Measurements from ENCODE around the gene HS6ST2.

HS6ST2 gene

GRCh38 chrX:132676102-132676501 lies 282.3 kb downstream of the HS6ST2 start:
- no peak overlapping the region for H3K4me2 ChIP-seq (ENCODE audit: low read length)
- H3K79me2 ChIP-seq (ENCODE audit: control insufficient read depth, low read length): no peaks in the 10 kb centered on the region
- H3K9me2 ChIP-seq (replicated peaks; ENCODE audit: control insufficient read depth, low read length): no peaks in the 10 kb centered on the region
- no peaks in the 10 kb centered on the region for H3F3A ChIP-seq (ENCODE audit: control insufficient read depth, insufficient read depth)
- no peaks in the 10 kb centered on the region for H4K20me1 ChIP-seq (ENCODE audit: control insufficient read depth, insufficient read depth, low read depth, low read length)
- no peaks in the 10 kb centered on the region for H3K9me3 ChIP-seq (ENCODE audit: control insufficient read depth, insufficient read depth, low read length)
- no peaks in the 10 kb centered on the region for H3K4me1 ChIP-seq (ENCODE audit: control insufficient read depth, low read length)
- no peak overlapping the region for H3K4me3 ChIP-seq (ENCODE audit: low read length)
- H3K36me3 ChIP-seq (ENCODE audit: control insufficient read depth, low read length): no peaks in the 10 kb centered on the region
- no peak overlapping the region for H3K27ac ChIP-seq (ENCODE audit: low read depth, low read length)
- H3K27me3 ChIP-seq (ENCODE audit: control insufficient read depth, low read length): no peaks in the 10 kb centered on the region
- no peak for TF ChIP-seq EZH2phosphoT487 (IDR thresholded peaks at IDR 0.05; ENCODE audit: borderline replicate concordance, low read length)
- TF ChIP-seq CTCF (IDR thresholded peaks at IDR 0.05; ENCODE audit: low read depth, low read length, poor library complexity, severe bottlenecking): no peak

- Histone ChIP-seq H3K4me1 (ENCODE audit: control insufficient read depth, low read length) (no peaks in the 10 kb centered on the region), H3K79me2 (ENCODE audit: control insufficient read depth, low read length) (no peaks in the 10 kb centered on the region), H3F3A (ENCODE audit: control insufficient read depth, insufficient read depth) (no peaks in the 10 kb centered on the region), H3K4me3 (ENCODE audit: low read length) (no peak overlapping the region), H3K9me2 (replicated peaks; ENCODE audit: control insufficient read depth, low read length) (no peaks in the 10 kb centered on the region), H3K9me3 (ENCODE audit: control insufficient read depth, insufficient read depth, low read length) (no peaks in the 10 kb centered on the region), H3K27me3 (ENCODE audit: control insufficient read depth, low read length) (no peaks in the 10 kb centered on the region), H3K27ac (ENCODE audit: low read depth, low read length) (no peak overlapping the region), H4K20me1 (ENCODE audit: control insufficient read depth, insufficient read depth, low read depth, low read length) (no peaks in the 10 kb centered on the region), H3K4me2 (ENCODE audit: low read length) (no peak overlapping the region), H3K36me3 (ENCODE audit: control insufficient read depth, low read length) (no peaks in the 10 kb centered on the region)
- TF ChIP-seq EZH2phosphoT487 (IDR thresholded peaks at IDR 0.05; ENCODE audit: borderline replicate concordance, low read length) (no peak), CTCF (IDR thresholded peaks at IDR 0.05; ENCODE audit: low read depth, low read length, poor library complexity, severe bottlenecking) (no peak)
These were observed 285.1 kb downstream of the HS6ST2 start for GRCh38 chrX:132673331-132673730.

GRCh38 chrX:132671229-132671641 lies 287.2 kb downstream of the HS6ST2 start:
- Histone ChIP-seq H3K4me3 (ENCODE audit: low read length) (no peak overlapping the region), H3K36me3 (ENCODE audit: control insufficient read depth, low read length) (no peaks in the 10 kb centered on the region), H3K79me2 (ENCODE audit: control insufficient read depth, low read length) (no peaks in the 10 kb centered on the region), H3K9me3 (ENCODE audit: control insufficient read depth, insufficient read depth, low read length) (no peaks in the 10 kb centered on the region), H3F3A (ENCODE audit: control insufficient read depth, insufficient read depth) (no peaks in the 10 kb centered on the region), H3K27me3 (ENCODE audit: control insufficient read depth, low read length) (no peaks in the 10 kb centered on the region), H3K4me2 (ENCODE audit: low read length) (no peak overlapping the region), H3K4me1 (ENCODE audit: control insufficient read depth, low read length) (no peaks in the 10 kb centered on the region), H3K9me2 (replicated peaks; ENCODE audit: control insufficient read depth, low read length) (no peaks in the 10 kb centered on the region), H4K20me1 (ENCODE audit: control insufficient read depth, insufficient read depth, low read depth, low read length) (no peaks in the 10 kb centered on the region), H3K27ac (ENCODE audit: low read depth, low read length) (no peak overlapping the region)
- TF ChIP-seq EZH2phosphoT487 (IDR thresholded peaks at IDR 0.05; ENCODE audit: borderline replicate concordance, low read length): no peak
- TF ChIP-seq CTCF (IDR thresholded peaks at IDR 0.05; ENCODE audit: low read depth, low read length, poor library complexity, severe bottlenecking): no peak

- no peaks in the 10 kb centered on the region for H4K20me1 ChIP-seq (ENCODE audit: control insufficient read depth, insufficient read depth, low read depth, low read length)
- H3K4me1 ChIP-seq (ENCODE audit: control insufficient read depth, low read length): no peaks in the 10 kb centered on the region
- H3K27ac ChIP-seq (ENCODE audit: low read depth, low read length): no peak overlapping the region
- H3K27me3 ChIP-seq (ENCODE audit: control insufficient read depth, low read length): no peaks in the 10 kb centered on the region
- H3K36me3 ChIP-seq (ENCODE audit: control insufficient read depth, low read length): no peaks in the 10 kb centered on the region
- TF ChIP-seq CTCF (IDR thresholded peaks at IDR 0.05; ENCODE audit: low read depth, low read length, poor library complexity, severe bottlenecking) (no peak), EZH2phosphoT487 (IDR thresholded peaks at IDR 0.05; ENCODE audit: borderline replicate concordance, low read length) (no peak)
- H3K79me2 ChIP-seq (ENCODE audit: control insufficient read depth, low read length): no peaks in the 10 kb centered on the region
- H3K4me2 ChIP-seq (ENCODE audit: low read length): no peak overlapping the region
- H3K4me3 ChIP-seq (ENCODE audit: low read length): no peak overlapping the region
- no peaks in the 10 kb centered on the region for H3K9me2 ChIP-seq (replicated peaks; ENCODE audit: control insufficient read depth, low read length)
- H3F3A ChIP-seq (ENCODE audit: control insufficient read depth, insufficient read depth): no peaks in the 10 kb centered on the region
- H3K9me3 ChIP-seq (ENCODE audit: control insufficient read depth, insufficient read depth, low read length): no peaks in the 10 kb centered on the region
These were observed 289.3 kb downstream of the HS6ST2 start for GRCh38 chrX:132669142-132669541.

Data from DOHH2 (cell line).